ENCODE measurements around the gene TRIM56.
"Not testable (repeated sequence)": the region's sequence is repeated elsewhere in the genome, so short reads cannot be mapped to it uniquely, and the experiment has no call there.

TRIM56 gene

GRCh38 chr7:101096957-101097347 lies 11.7 kb downstream of the TRIM56 start:
- CTCF ChIA-PET, result interaction anchor here (0.8 to 3.4 kb wide), 5 partner anchors 10 to 46 kb away, joined by 3 to 15 read pairs (median 9); partner anchors contain the start of gene TRIM56
- Histone ChIP-seq H3K4me3 (ENCODE audit: control insufficient read depth in 1 of 7, extremely low read depth in 1 of 7, insufficient read depth in 4 of 7, low read depth in 2 of 7, low read length in 6 of 7) (no peak overlapping the region), H3K27ac (ENCODE audit: insufficient read depth in 1 of 2, low read depth in 1 of 2, low read length in 2 of 2, poor library complexity in 1 of 2, severe bottlenecking in 2 of 2) (no peak overlapping the region), H3K4me1 (ENCODE audit: control extremely low read depth in 1 of 4, control insufficient read depth in 4 of 4, insufficient read depth in 4 of 4, low read length in 3 of 4) (peaks cover 0 to 17% (median 16%) of the 10 kb centered on the region in 4 experiments), H3K36me3 (ENCODE audit: control insufficient read depth in 4 of 4, insufficient read depth in 4 of 4, low read length in 3 of 4) (no peaks in the 10 kb centered on the region), H3K27me3 (replicated peaks in 2 of 5; ENCODE audit: control insufficient read depth in 4 of 5, insufficient read depth in 5 of 5, low read length in 4 of 5) (peaks cover 0 to 2% (median 0%) of the 10 kb centered on the region in 5 experiments), H3K9me3 (ENCODE audit: control extremely low read depth in 1 of 5, control insufficient read depth in 4 of 5, insufficient read depth in 2 of 5, low read depth in 1 of 5, low read length in 4 of 5) (no peaks in the 10 kb centered on the region)
- WGBS (ENCODE audit: insufficient coverage), result 94% methylated on average over 5 of the region's 5 CpGs
- POLR2A ChIA-PET, result no interaction called here
- DNase-seq, result no peak

- Histone ChIP-seq H3K27me3 (replicated peaks in 2 of 5; ENCODE audit: control insufficient read depth in 4 of 5, insufficient read depth in 5 of 5, low read length in 4 of 5) (peaks cover 0 to 2% (median 0%) of the 10 kb centered on the region in 5 experiments), H3K9me3 (ENCODE audit: control extremely low read depth in 1 of 5, control insufficient read depth in 4 of 5, insufficient read depth in 2 of 5, low read depth in 1 of 5, low read length in 4 of 5) (no peaks in the 10 kb centered on the region), H3K27ac (ENCODE audit: insufficient read depth in 1 of 2, low read depth in 1 of 2, low read length in 2 of 2, poor library complexity in 1 of 2, severe bottlenecking in 2 of 2) (no peak overlapping the region), H3K4me1 (ENCODE audit: control extremely low read depth in 1 of 4, control insufficient read depth in 4 of 4, insufficient read depth in 4 of 4, low read length in 3 of 4) (peaks cover 0 to 17% (median 16%) of the 10 kb centered on the region in 4 experiments), H3K36me3 (ENCODE audit: control insufficient read depth in 4 of 4, insufficient read depth in 4 of 4, low read length in 3 of 4) (no peaks in the 10 kb centered on the region), H3K4me3 (ENCODE audit: control insufficient read depth in 1 of 7, extremely low read depth in 1 of 7, insufficient read depth in 4 of 7, low read depth in 2 of 7, low read length in 6 of 7) (no peak overlapping the region)
- 90% methylated on average over 4 of the region's 4 CpGs for WGBS (ENCODE audit: insufficient coverage)
- ChIA-PET POLR2A (interaction anchor here (1.1 kb wide), 1 partner anchor 26 kb away, joined by 3 read pairs; no protein-coding TSS in a partner anchor), CTCF (interaction anchor here (1.2 to 3.4 kb wide), 3 partner anchors 12 to 43 kb away, joined by 4 to 13 read pairs (median 9); partner anchors contain the start of gene TRIM56)
- DNase-seq, result no peak
Measured at GRCh38 chr7:101097561-101097960, 12.3 kb downstream of the TRIM56 start.

GRCh38 chr7:101099969-101100781 lies 14.9 kb downstream of the TRIM56 start:
- Histone ChIP-seq H3K9me3 (ENCODE audit: control extremely low read depth in 1 of 5, control insufficient read depth in 4 of 5, insufficient read depth in 2 of 5, low read depth in 1 of 5, low read length in 4 of 5) (no peaks in the 10 kb centered on the region), H3K4me3 (ENCODE audit: control insufficient read depth in 1 of 7, extremely low read depth in 1 of 7, insufficient read depth in 4 of 7, low read depth in 2 of 7, low read length in 6 of 7) (peak overlapping the region in 3 of 7 experiments; percentile 19 to 55 (median 45)), H3K4me1 (ENCODE audit: control extremely low read depth in 1 of 4, control insufficient read depth in 4 of 4, insufficient read depth in 4 of 4, low read length in 3 of 4) (peaks cover 0 to 17% (median 16%) of the 10 kb centered on the region in 4 experiments), H3K27ac (ENCODE audit: insufficient read depth in 1 of 2, low read depth in 1 of 2, low read length in 2 of 2, poor library complexity in 1 of 2, severe bottlenecking in 2 of 2) (no peak overlapping the region), H3K27me3 (replicated peaks in 2 of 5; ENCODE audit: control insufficient read depth in 4 of 5, insufficient read depth in 5 of 5, low read length in 4 of 5) (peaks cover 0 to 3% (median 0%) of the 10 kb centered on the region in 5 experiments), H3K36me3 (ENCODE audit: control insufficient read depth in 4 of 4, insufficient read depth in 4 of 4, low read length in 3 of 4) (no peaks in the 10 kb centered on the region)
- ChIA-PET CTCF (interaction anchor here (1.0 to 1.8 kb wide), 6 partner anchors 15 to 41 kb away, joined by 3 to 6 read pairs (median 5); partner anchors contain the start of gene TRIM56), POLR2A (interaction anchor here (0.7 to 1.1 kb wide), 5 partner anchors 9 to 222 kb away, joined by 3 to 5 read pairs (median 3); partner anchors contain the start of gene SERPINE1)
- peak; percentile 94 to 98 (median 98) for DNase-seq
- 4% methylated on average over 16 of the region's 26 CpGs for WGBS (ENCODE audit: insufficient coverage)

- H3K4me1 ChIP-seq (ENCODE audit: control extremely low read depth in 1 of 4, control insufficient read depth in 4 of 4, insufficient read depth in 4 of 4, low read length in 3 of 4), result peaks cover 0 to 17% (median 16%) of the 10 kb centered on the region in 4 experiments
- H3K27me3 ChIP-seq (replicated peaks in 2 of 5; ENCODE audit: control insufficient read depth in 4 of 5, insufficient read depth in 5 of 5, low read length in 4 of 5), result peaks cover 0 to 3% (median 0%) of the 10 kb centered on the region in 5 experiments
- H3K36me3 ChIP-seq (ENCODE audit: control insufficient read depth in 4 of 4, insufficient read depth in 4 of 4, low read length in 3 of 4), result no peaks in the 10 kb centered on the region
- DNase-seq, result no peak
- 98% methylated on average over 17 of the region's 18 CpGs for WGBS (ENCODE audit: insufficient coverage)
- ChIA-PET POLR2A (interaction anchor here (0.7 to 1.1 kb wide), 3 partner anchors 12 to 37 kb away, joined by 3 to 5 read pairs (median 3); no protein-coding TSS in a partner anchor), CTCF (interaction anchor here (0.7 to 1.5 kb wide), 5 partner anchors 16 to 36 kb away, joined by 3 to 6 read pairs (median 4); partner anchors contain the start of gene TRIM56)
- no peak overlapping the region for H3K4me3 ChIP-seq (ENCODE audit: control insufficient read depth in 1 of 7, extremely low read depth in 1 of 7, insufficient read depth in 4 of 7, low read depth in 2 of 7, low read length in 6 of 7)
- no peak overlapping the region for H3K27ac ChIP-seq (ENCODE audit: insufficient read depth in 1 of 2, low read depth in 1 of 2, low read length in 2 of 2, poor library complexity in 1 of 2, severe bottlenecking in 2 of 2)
- H3K9me3 ChIP-seq (ENCODE audit: control extremely low read depth in 1 of 5, control insufficient read depth in 4 of 5, insufficient read depth in 2 of 5, low read depth in 1 of 5, low read length in 4 of 5), result no peaks in the 10 kb centered on the region
Measured at GRCh38 chr7:101100858-101101847, 15.9 kb downstream of the TRIM56 start.

GRCh38 chr7:101102026-101102425 lies 16.7 kb downstream of the TRIM56 start:
- no peak overlapping the region for H3K4me3 ChIP-seq (ENCODE audit: control insufficient read depth in 1 of 7, extremely low read depth in 1 of 7, insufficient read depth in 4 of 7, low read depth in 2 of 7, low read length in 6 of 7)
- WGBS (ENCODE audit: insufficient coverage), result 100% methylated on average over 3 of the region's 6 CpGs
- peaks cover 0 to 3% (median 0%) of the 10 kb centered on the region in 5 experiments for H3K27me3 ChIP-seq (replicated peaks in 2 of 5; ENCODE audit: control insufficient read depth in 4 of 5, insufficient read depth in 5 of 5, low read length in 4 of 5)
- H3K4me1 ChIP-seq (ENCODE audit: control extremely low read depth in 1 of 4, control insufficient read depth in 4 of 4, insufficient read depth in 4 of 4, low read length in 3 of 4), result peaks cover 0 to 17% (median 16%) of the 10 kb centered on the region in 4 experiments
- H3K27ac ChIP-seq (ENCODE audit: insufficient read depth in 1 of 2, low read depth in 1 of 2, low read length in 2 of 2, poor library complexity in 1 of 2, severe bottlenecking in 2 of 2), result no peak overlapping the region
- POLR2A ChIA-PET, result no interaction called here
- no peaks in the 10 kb centered on the region for H3K9me3 ChIP-seq (ENCODE audit: control extremely low read depth in 1 of 5, control insufficient read depth in 4 of 5, insufficient read depth in 2 of 5, low read depth in 1 of 5, low read length in 4 of 5)
- DNase-seq, result no peak
- H3K36me3 ChIP-seq (ENCODE audit: control insufficient read depth in 4 of 4, insufficient read depth in 4 of 4, low read length in 3 of 4), result no peaks in the 10 kb centered on the region
- CTCF ChIA-PET, result interaction anchor here (0.7 to 1.5 kb wide), 3 partner anchors 9 to 24 kb away, joined by 3 to 6 read pairs (median 3); no protein-coding TSS in a partner anchor

- H3K9me3 ChIP-seq (ENCODE audit: control extremely low read depth in 1 of 5, control insufficient read depth in 4 of 5, insufficient read depth in 2 of 5, low read depth in 1 of 5, low read length in 4 of 5); POLR2A ChIA-PET; H3K4me3 ChIP-seq (ENCODE audit: control insufficient read depth in 1 of 7, extremely low read depth in 1 of 7, insufficient read depth in 4 of 7, low read depth in 2 of 7, low read length in 6 of 7); DNase-seq; H3K27ac ChIP-seq (ENCODE audit: insufficient read depth in 1 of 2, low read depth in 1 of 2, low read length in 2 of 2, poor library complexity in 1 of 2, severe bottlenecking in 2 of 2); H3K36me3 ChIP-seq (ENCODE audit: control insufficient read depth in 4 of 4, insufficient read depth in 4 of 4, low read length in 3 of 4); H3K27me3 ChIP-seq (replicated peaks in 2 of 5; ENCODE audit: control insufficient read depth in 4 of 5, insufficient read depth in 5 of 5, low read length in 4 of 5): not testable (repeated sequence)
- 94% methylated on average over 8 of the region's 10 CpGs for WGBS (ENCODE audit: insufficient coverage)
- H3K4me1 ChIP-seq (ENCODE audit: control extremely low read depth in 1 of 4, control insufficient read depth in 4 of 4, insufficient read depth in 4 of 4, low read length in 3 of 4), result peaks cover 0 to 20% (median 17%) of the 10 kb centered on the region in 4 experiments
- CTCF ChIA-PET, result interaction anchor here (1.1 kb wide), 1 partner anchor 18 kb away, joined by 3 read pairs; the partner anchor contains the start of gene TRIM56
Measured at GRCh38 chr7:101103701-101104100, 18.4 kb downstream of the TRIM56 start.
